Activated B cell treated with CpG ODN at 0.5 μM for 24 hours (primary cell): ENCODE measurements around the gene ERMN. TPM values are rescaled to one million over a fixed set of nuclear protein-coding genes. Genes with fewer than 3 reads are reported as not detected.
A peak's percentile ranks its signal among the peaks of the same experiment; 100 is the strongest.

Experiments
- ATAC-seq: fragments of 200-7000 bp; cut with Tn5 transposase; one replicate; pipeline ENCODE4 v1.10.0; 2021; ENCODE audit warnings: low read depth, mild to moderate bottlenecking, moderate library complexity
- CTCF ChIA-PET: fragments of 350-600 bp; sonication (Branson Sonifier 250); formaldehyde crosslinking; loops from one replicate; lab custom pipeline; 2021; ENCODE audit warnings: antibody characterized with exemption; lab: Charles Lee
- POLR2A ChIA-PET: fragments of 350-600 bp; sonication (Branson Sonifier 250); formaldehyde crosslinking; loops from one replicate; lab custom pipeline; 2021; ENCODE audit warnings: antibody characterized with exemption; lab: Charles Lee
- DNase-seq: peaks from one replicate; pipeline ENCODE4 v3.0.0; 2022
- H3K27ac Mint-ChIP-seq: one replicate; pipeline ENCODE4 v1.8.0; 2020; ENCODE audit warnings: mixed read lengths
- H3K27me3 Mint-ChIP-seq: one replicate; pipeline ENCODE4 v1.8.0; 2021; ENCODE audit warnings: mixed read lengths
- H3K36me3 Mint-ChIP-seq: one replicate; pipeline ENCODE4 v1.8.0; 2021; ENCODE audit warnings: low read depth, mixed read lengths
- H3K4me1 Mint-ChIP-seq: one replicate; pipeline ENCODE4 v1.8.0; 2021; ENCODE audit warnings: mixed read lengths
- H3K4me3 Mint-ChIP-seq: one replicate; pipeline ENCODE4 v1.8.0; 2020; ENCODE audit warnings: mild to moderate bottlenecking, mixed read lengths
- H3K9me3 Mint-ChIP-seq: one replicate; pipeline ENCODE4 v1.8.0; 2020; ENCODE audit warnings: mixed read lengths
- intact Hi-C: fragments of 100-400 bp; cut with micrococcal nuclease; formaldehyde crosslinking; loops from one replicate; pipeline ENCODE4 v1.15.1; 2024
- total RNA-seq: library from RNA; stranded (reverse); gene quantifications from 2 replicates; pipeline ENCODE4 v1.2.3, GENCODE V29; 2022
- TF ChIP-seq, protein P1 (sequence below): fragments of 200-600 bp; IDR thresholded peaks from one replicate; pipeline ENCODE4 v1.8.0; 2022; ENCODE audit warnings: antibody characterized with exemption, mild to moderate bottlenecking

Gene ERMN
- total RNA-seq, 1 donor from 2014 or later, result 8.1 TPM

DNA sequence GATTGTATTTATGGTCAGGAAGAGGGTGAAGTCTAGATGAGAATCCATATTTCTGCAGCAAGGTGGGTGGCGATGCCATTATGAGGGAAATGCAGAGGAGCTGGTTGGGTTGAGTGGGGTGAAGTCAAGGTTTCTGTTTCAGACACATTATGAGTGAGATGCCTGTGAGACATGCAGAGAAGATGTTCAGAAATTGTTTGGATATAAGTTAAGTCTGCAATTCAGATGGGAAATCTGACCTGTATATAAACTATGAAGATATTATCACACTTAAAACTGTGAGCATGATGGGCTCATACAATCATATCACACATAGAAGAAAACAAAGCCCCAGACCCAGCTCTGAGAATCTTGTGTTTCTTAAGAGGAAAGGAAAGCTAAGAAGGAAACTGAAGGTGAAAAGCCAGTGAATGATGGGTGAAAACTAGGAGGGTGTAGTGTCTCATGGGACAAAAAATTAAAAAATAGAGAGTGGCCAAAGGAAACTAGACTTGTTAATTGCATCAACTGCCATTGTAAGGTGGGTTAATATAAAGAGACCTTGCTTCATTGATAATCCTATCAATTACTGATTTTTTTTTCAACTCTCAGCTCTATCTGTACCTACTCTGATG is 53.9 kb downstream of the ERMN start:
- ATAC-seq, result no peak
- Mint-ChIP-seq H3K36me3 (no peaks in the 10 kb centered on the region), H3K27ac (no peak overlapping the region), H3K9me3 (no peaks in the 10 kb centered on the region), H3K27me3 (peaks cover 4% of the 10 kb centered on the region), H3K4me3 (no peak overlapping the region), H3K4me1 (peaks cover 5% of the 10 kb centered on the region)
- DNase-seq, result no peak
- intact Hi-C loops, result no loop called here
- ChIA-PET CTCF (no interaction called here), POLR2A (no interaction called here)
- TF ChIP-seq, protein P1, sequence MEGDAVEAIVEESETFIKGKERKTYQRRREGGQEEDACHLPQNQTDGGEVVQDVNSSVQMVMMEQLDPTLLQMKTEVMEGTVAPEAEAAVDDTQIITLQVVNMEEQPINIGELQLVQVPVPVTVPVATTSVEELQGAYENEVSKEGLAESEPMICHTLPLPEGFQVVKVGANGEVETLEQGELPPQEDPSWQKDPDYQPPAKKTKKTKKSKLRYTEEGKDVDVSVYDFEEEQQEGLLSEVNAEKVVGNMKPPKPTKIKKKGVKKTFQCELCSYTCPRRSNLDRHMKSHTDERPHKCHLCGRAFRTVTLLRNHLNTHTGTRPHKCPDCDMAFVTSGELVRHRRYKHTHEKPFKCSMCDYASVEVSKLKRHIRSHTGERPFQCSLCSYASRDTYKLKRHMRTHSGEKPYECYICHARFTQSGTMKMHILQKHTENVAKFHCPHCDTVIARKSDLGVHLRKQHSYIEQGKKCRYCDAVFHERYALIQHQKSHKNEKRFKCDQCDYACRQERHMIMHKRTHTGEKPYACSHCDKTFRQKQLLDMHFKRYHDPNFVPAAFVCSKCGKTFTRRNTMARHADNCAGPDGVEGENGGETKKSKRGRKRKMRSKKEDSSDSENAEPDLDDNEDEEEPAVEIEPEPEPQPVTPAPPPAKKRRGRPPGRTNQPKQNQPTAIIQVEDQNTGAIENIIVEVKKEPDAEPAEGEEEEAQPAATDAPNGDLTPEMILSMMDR, result no peak

DNA sequence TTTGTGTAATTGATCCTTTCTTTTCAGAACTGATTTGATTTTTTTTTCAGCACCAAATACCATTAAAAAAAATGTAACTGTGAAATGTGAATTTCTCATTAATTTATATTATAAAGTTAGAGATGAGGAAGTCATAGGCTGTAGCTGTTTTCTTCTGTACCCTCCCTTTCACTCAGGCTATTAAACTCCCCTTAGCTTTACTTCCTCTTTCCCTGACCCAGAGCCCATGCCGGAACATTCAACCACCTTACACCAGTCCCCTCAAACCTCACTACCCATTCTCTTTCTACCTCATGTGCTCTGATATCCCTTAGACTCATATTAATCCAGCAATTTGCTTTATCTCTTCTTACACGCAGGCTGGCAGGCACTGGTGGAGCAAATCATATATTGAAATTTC is 55.7 kb downstream of the ERMN start:
- TF ChIP-seq, protein P1, result no peak
- DNase-seq (no peak), ATAC-seq (peak; percentile 45)
- no peaks in the 10 kb centered on the region for H3K36me3 Mint-ChIP-seq
- POLR2A ChIA-PET, result no interaction called here
- intact Hi-C loops, result no loop called here
- no peak overlapping the region for H3K27ac Mint-ChIP-seq
- H3K4me1 Mint-ChIP-seq, result peaks cover 5% of the 10 kb centered on the region
- no peak overlapping the region for H3K4me3 Mint-ChIP-seq
- no peaks in the 10 kb centered on the region for H3K9me3 Mint-ChIP-seq
- CTCF ChIA-PET, result no interaction called here
- H3K27me3 Mint-ChIP-seq, result peaks cover 1% of the 10 kb centered on the region

DNA sequence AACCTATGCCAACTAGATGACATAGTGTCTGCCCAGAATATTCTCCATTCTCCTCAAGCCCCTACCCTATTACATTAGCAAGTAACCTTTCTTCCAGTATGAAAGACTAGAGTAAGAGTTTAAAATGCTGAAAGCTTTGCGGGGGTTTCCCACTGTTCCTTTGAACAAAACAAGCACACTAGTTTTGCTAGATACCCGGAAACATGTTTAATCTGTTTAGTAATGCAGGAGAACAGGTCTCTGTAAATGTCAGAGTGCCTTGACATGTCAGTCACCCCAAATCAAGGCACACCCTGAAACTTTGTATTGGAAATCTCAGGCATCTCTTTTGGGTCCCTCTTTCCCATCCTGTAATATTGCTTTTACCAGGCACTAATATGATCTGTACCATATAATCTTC is 56.6 kb downstream of the ERMN start:
- DNase-seq (no peak), ATAC-seq (no peak)
- ChIA-PET CTCF (no interaction called here), POLR2A (no interaction called here)
- no peaks in the 10 kb centered on the region for H3K9me3 Mint-ChIP-seq
- TF ChIP-seq, protein P1, result no peak
- no peak overlapping the region for H3K27ac Mint-ChIP-seq
- peaks cover 1% of the 10 kb centered on the region for H3K27me3 Mint-ChIP-seq
- intact Hi-C loops, result no loop called here
- H3K4me1 Mint-ChIP-seq, result peaks cover 5% of the 10 kb centered on the region
- no peaks in the 10 kb centered on the region for H3K36me3 Mint-ChIP-seq
- H3K4me3 Mint-ChIP-seq, result no peak overlapping the region

Other genes with a start within 250 kb of the ERMN start
- not detected in 2 replicates for gene GALNT5, start 68.1 kb downstream of the ERMN start, total RNA-seq
- gene CYTIP, start 118.3 kb upstream of the ERMN start, total RNA-seq, result 129 and 130 TPM in 2 replicates